Measurements from ENCODE around the gene CLEC2A.

Gene CLEC2A

DNA sequence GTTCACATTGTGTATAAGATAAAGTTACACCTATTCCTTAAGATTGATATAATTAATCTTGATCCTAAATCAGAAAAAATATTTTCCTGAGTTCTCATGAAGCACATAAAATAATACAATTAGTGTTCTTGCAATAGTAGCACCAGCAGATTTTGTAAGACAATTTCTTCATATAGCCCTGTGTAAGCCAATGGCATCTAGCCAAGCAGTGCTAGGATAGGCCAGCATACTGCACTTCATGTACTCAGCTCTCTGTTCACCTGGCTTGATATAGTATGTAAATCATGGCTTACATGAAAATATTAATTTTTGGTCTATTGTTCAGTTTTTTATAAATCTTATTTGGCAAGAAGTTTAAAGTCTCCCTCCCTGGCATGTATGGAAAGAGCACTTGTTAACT is 49.0 kb downstream of the CLEC2A start:
- Histone ChIP-seq H3K4me3 (ENCODE audit: insufficient read depth, low read length, poor library complexity, severe bottlenecking) (no peak overlapping the region), H3K9ac (ENCODE audit: low read length) (no peak overlapping the region), H3K36me3 (ENCODE audit: low read length) (no peaks in the 10 kb centered on the region)

DNA sequence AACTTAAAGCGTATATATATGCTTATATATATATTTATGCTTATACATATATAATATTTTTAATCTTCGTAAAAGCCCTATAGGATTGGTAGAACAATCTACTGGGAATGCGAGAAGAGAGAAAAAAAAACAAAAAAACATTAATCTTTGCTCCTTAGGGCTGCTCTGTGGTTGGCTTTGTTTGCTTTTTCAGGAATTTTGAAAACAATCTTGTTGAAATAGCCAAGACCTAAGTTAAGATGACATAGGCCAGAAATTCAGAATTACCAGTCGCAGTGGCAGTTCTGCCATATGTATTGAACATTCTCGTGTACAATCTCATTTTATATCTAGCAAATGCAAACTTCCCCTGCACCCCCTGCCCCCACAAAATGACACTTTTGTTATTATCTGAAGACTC is 50.2 kb downstream of the CLEC2A start:
- no peaks in the 10 kb centered on the region for H4K20me1 ChIP-seq (ENCODE audit: low read depth, low read length)
- H3F3A ChIP-seq (ENCODE audit: insufficient read depth), result no peaks in the 10 kb centered on the region
- H3K4me3 ChIP-seq (ENCODE audit: insufficient read depth, low read length, poor library complexity, severe bottlenecking), result no peak overlapping the region
- no peaks in the 10 kb centered on the region for H3K36me3 ChIP-seq (ENCODE audit: low read length)
- H2AFZ ChIP-seq (ENCODE audit: low read depth, low read length, severe bottlenecking), result no peak overlapping the region
- no peaks in the 10 kb centered on the region for H3K27me3 ChIP-seq (ENCODE audit: low read length)
- no peak overlapping the region for H3K4me2 ChIP-seq (ENCODE audit: low read depth, low read length, poor library complexity, severe bottlenecking)
- TF ChIP-seq EZH2phosphoT487 (conservative IDR thresholded peaks at IDR 0.05; ENCODE audit: low read length) (no peak), CTCF (IDR thresholded peaks at IDR 0.05; ENCODE audit: insufficient read depth, low read length, poor library complexity, severe bottlenecking) (no peak)
- no peak overlapping the region for H3K9ac ChIP-seq (ENCODE audit: low read length)
- H3K9me3 ChIP-seq (ENCODE audit: insufficient read depth, low read length), result no peaks in the 10 kb centered on the region
- no peaks in the 10 kb centered on the region for H3K79me2 ChIP-seq (ENCODE audit: insufficient read depth, low read length)
- no peak overlapping the region for H3K27ac ChIP-seq (ENCODE audit: low read depth, low read length)
- H3K9me2 ChIP-seq (replicated peaks; ENCODE audit: insufficient read depth, low read length), result no peaks in the 10 kb centered on the region

More for the DNA sequence above, 49.0 kb downstream of the CLEC2A start:
- no peaks in the 10 kb centered on the region for H3K9me2 ChIP-seq (replicated peaks; ENCODE audit: insufficient read depth, low read length)
- no peaks in the 10 kb centered on the region for H3F3A ChIP-seq (ENCODE audit: insufficient read depth)
- H3K4me2 ChIP-seq (ENCODE audit: low read depth, low read length, poor library complexity, severe bottlenecking), result no peak overlapping the region
- no peak overlapping the region for H2AFZ ChIP-seq (ENCODE audit: low read depth, low read length, severe bottlenecking)
- no peak for TF ChIP-seq CTCF (IDR thresholded peaks at IDR 0.05; ENCODE audit: insufficient read depth, low read length, poor library complexity, severe bottlenecking)
- no peak for TF ChIP-seq EZH2phosphoT487 (conservative IDR thresholded peaks at IDR 0.05; ENCODE audit: low read length)
- H3K9me3 ChIP-seq (ENCODE audit: insufficient read depth, low read length), result no peaks in the 10 kb centered on the region
- H3K27me3 ChIP-seq (ENCODE audit: low read length), result no peaks in the 10 kb centered on the region
- H3K27ac ChIP-seq (ENCODE audit: low read depth, low read length), result no peak overlapping the region
- no peaks in the 10 kb centered on the region for H4K20me1 ChIP-seq (ENCODE audit: low read depth, low read length)
- no peaks in the 10 kb centered on the region for H3K79me2 ChIP-seq (ENCODE audit: insufficient read depth, low read length)

- no peaks in the 10 kb centered on the region for H3K9me3 ChIP-seq (ENCODE audit: insufficient read depth, low read length)
- H2AFZ ChIP-seq (ENCODE audit: low read depth, low read length, severe bottlenecking), result no peak within 1 kb of the TSS
- no peak within 1 kb of the TSS for H3K4me2 ChIP-seq (ENCODE audit: low read depth, low read length, poor library complexity, severe bottlenecking)
- no peak within 1 kb of the TSS for H3K9ac ChIP-seq (ENCODE audit: low read length)
- H3K4me3 ChIP-seq (ENCODE audit: insufficient read depth, low read length, poor library complexity, severe bottlenecking), result no peak within 1 kb of the TSS
- H3K27me3 ChIP-seq (ENCODE audit: low read length), result no peaks in the 10 kb centered on the region
- H3K9me2 ChIP-seq (replicated peaks; ENCODE audit: insufficient read depth, low read length), result no peaks in the 10 kb centered on the region
- no peaks in the 10 kb centered on the region for H3K79me2 ChIP-seq (ENCODE audit: insufficient read depth, low read length)
- H3K27ac ChIP-seq (ENCODE audit: low read depth, low read length), result no peak within 1 kb of the TSS
- no peaks in the 10 kb centered on the region for H4K20me1 ChIP-seq (ENCODE audit: low read depth, low read length)
- no peaks in the 10 kb centered on the region for H3K36me3 ChIP-seq (ENCODE audit: low read length)
- TF ChIP-seq EZH2phosphoT487 (conservative IDR thresholded peaks at IDR 0.05; ENCODE audit: low read length) (no peak), CTCF (IDR thresholded peaks at IDR 0.05; ENCODE audit: insufficient read depth, low read length, poor library complexity, severe bottlenecking) (no peak)
- no peaks in the 10 kb centered on the region for H3F3A ChIP-seq (ENCODE audit: insufficient read depth)
Measured at GRCh38 chr12:9881246-9881645, 50.9 kb downstream of the CLEC2A start, which contains the start of gene KLRF2. Gene KLRF2 (plus strand): TSS chr12:9881489. CDS start chr12:9881596, 107 bp downstream.
